Renal pelvis (tissue), 12 donors: ENCODE data around the gene MS4A2. TPM values are rescaled to one million over a fixed set of nuclear protein-coding genes. Genes with fewer than 3 reads are reported as not detected.
"Not testable (repeated sequence)": the region's sequence is repeated elsewhere in the genome, so short reads cannot be mapped to it uniquely, and the experiment has no call there.

Source experiments
- DNase-seq: peaks from one replicate; pipeline ENCODE4 v3.0.0-alpha.2; 2013
- long read RNA-seq, 16 experiments: transcript quantifications; one replicate each; lab custom pipeline, GENCODE V29; 2026
- polyA plus RNA-seq, 3 donors: library from polyadenylated mRNA; unstranded; fragments of 120-200 nt; gene quantifications; one replicate each; pipeline ENCODE4 v1.2.1, GENCODE V29; 2013; ENCODE audit not compliant: insufficient read length in 3 of 3

The MS4A2 gene
- polyA plus RNA-seq: under 1 TPM in 2 of 3 donors, not detected in 1; 0.06 to 0.10 TPM
- long read RNA-seq, donor 1: 0 reads
- long read RNA-seq, donor 2: 0 reads
- long read RNA-seq, donor 3: 0 reads
- long read RNA-seq, donor 4: 0 reads
- long read RNA-seq, donor 5: 0 reads
- long read RNA-seq, donor 6: 0 reads
- long read RNA-seq, donor 7: 0 reads
- long read RNA-seq, donor 8: 0 reads
- long read RNA-seq, donor 9: 0 reads
- long read RNA-seq, donor 10: 0 reads
- long read RNA-seq, donor 11: 0 reads
- long read RNA-seq, donor 12: 0 reads
- long read RNA-seq, donor 13: 0 reads
- long read RNA-seq, donor 14: 0 reads
- long read RNA-seq, donor 15: 0 reads
- long read RNA-seq, donor 16: 0 reads

- no peak for DNase-seq
These were observed at the start of gene MS4A2 for GRCh38 chr11:60088364-60088763. Gene MS4A2 (plus strand): TSS chr11:60088664. CDS start chr11:60088766, 102 bp downstream.

- no peak for DNase-seq
These were observed 48.4 kb upstream of the MS4A2 start, which contains the start of gene OOSP2 for GRCh38 chr11:60040109-60040508. Gene OOSP2 (plus strand): TSS chr11:60040409. CDS start chr11:60040460, 51 bp downstream.

GRCh38 chr11:60050422-60050821 is 38.0 kb upstream of the MS4A2 start:
- DNase-seq: not testable (repeated sequence)

- DNase-seq: not testable (repeated sequence)
These were observed 37.6 kb upstream of the MS4A2 start for GRCh38 chr11:60050839-60051238.

GRCh38 chr11:60056349-60056969 is 32.0 kb upstream of the MS4A2 start, which contains the start of gene MS4A3:
Gene MS4A3 (plus strand): TSS chr11:60056665. CDS start chr11:60061161, 4,496 bp downstream.
- DNase-seq: no peak

- DNase-seq: no peak
These were observed 29.4 kb upstream of the MS4A2 start for GRCh38 chr11:60059052-60059451.

- DNase-seq: no peak
These were observed 28.8 kb upstream of the MS4A2 start for GRCh38 chr11:60059521-60060240.

GRCh38 chr11:60064111-60064510 is 24.4 kb upstream of the MS4A2 start:
- no peak for DNase-seq

- DNase-seq: no peak
These were observed 22.7 kb upstream of the MS4A2 start for GRCh38 chr11:60065801-60066200.

- no peak for DNase-seq
These were observed 19.0 kb upstream of the MS4A2 start for GRCh38 chr11:60069450-60069849.

- DNase-seq: not testable (repeated sequence)
These were observed 16.8 kb upstream of the MS4A2 start for GRCh38 chr11:60071644-60072043.

- DNase-seq: no peak
These were observed 11.1 kb upstream of the MS4A2 start for GRCh38 chr11:60077216-60077817.

- DNase-seq: no peak
These were observed 10.5 kb upstream of the MS4A2 start for GRCh38 chr11:60077981-60078380.

GRCh38 chr11:60078745-60079144 is 9.7 kb upstream of the MS4A2 start:
- no peak for DNase-seq

GRCh38 chr11:60080535-60080934 is 7.9 kb upstream of the MS4A2 start:
- no peak for DNase-seq

GRCh38 chr11:60084631-60085273 is 3.7 kb upstream of the MS4A2 start:
- no peak for DNase-seq

- DNase-seq: no peak
These were observed 2.6 kb upstream of the MS4A2 start for GRCh38 chr11:60085909-60086308.

GRCh38 chr11:60087239-60087638 is 1.2 kb upstream of the MS4A2 start:
- no peak for DNase-seq

GRCh38 chr11:60095477-60096120 is 7.1 kb downstream of the MS4A2 start:
- no peak for DNase-seq

- DNase-seq: no peak
These were observed 8.7 kb downstream of the MS4A2 start for GRCh38 chr11:60097189-60097588.

GRCh38 chr11:60098508-60098907 is 10.0 kb downstream of the MS4A2 start:
- DNase-seq: no peak
